Skeletal muscle tissue (tissue), 4 donors: ENCODE measurements around the gene RIOK3. TPM values are rescaled to one million over a fixed set of nuclear protein-coding genes. Genes with fewer than 3 reads are reported as not detected.

Experiments
- H3K27ac ChIP-seq: one replicate; pipeline ENCODE4 v1.7.0; 2013; ENCODE audit warnings: mild to moderate bottlenecking, low read depth, low read length, inconsistent platforms
- H3K27me3 ChIP-seq, 3 donors: one replicate each; pipeline ENCODE4 v1.7.0; 2013; ENCODE audit warnings: low read length in 3 of 3; ENCODE audit not compliant: control insufficient read depth in 3 of 3, insufficient read depth in 3 of 3
- H3K36me3 ChIP-seq, 3 donors: one replicate each; pipeline ENCODE4 v1.7.0; 2013; ENCODE audit warnings: low read length in 3 of 3; ENCODE audit not compliant: control insufficient read depth in 3 of 3, insufficient read depth in 3 of 3
- H3K4me1 ChIP-seq, 3 donors: one replicate each; pipeline ENCODE4 v1.7.0; 2013; ENCODE audit warnings: low read length in 3 of 3, mild to moderate bottlenecking in 3 of 3; ENCODE audit not compliant: control insufficient read depth in 3 of 3, insufficient read depth in 3 of 3
- H3K4me3 ChIP-seq, 3 donors: one replicate each; pipeline ENCODE4 v1.7.0; 2013; ENCODE audit warnings: low read length in 3 of 3
- H3K9ac ChIP-seq, 3 donors: one replicate each; pipeline ENCODE4 v1.7.0; 2013; ENCODE audit warnings: low read length in 3 of 3, mild to moderate bottlenecking in 3 of 3, moderate library complexity in 2 of 3, low read depth in 1 of 3
- H3K9me3 ChIP-seq, 3 donors: one replicate each; pipeline ENCODE4 v1.7.0; 2013; ENCODE audit warnings: low read length in 3 of 3; ENCODE audit not compliant: control insufficient read depth in 3 of 3
- total RNA-seq: library from RNA; depleted of rRNA; stranded (reverse); fragments of >200 nt; gene quantifications from one replicate; pipeline ENCODE4 v1.2.3, GENCODE V29; 2014
- donor health status: Osteomylitis.

Gene RIOK3
- total RNA-seq, 1 donor from 2014 or later, result 55.3 TPM

DNA sequence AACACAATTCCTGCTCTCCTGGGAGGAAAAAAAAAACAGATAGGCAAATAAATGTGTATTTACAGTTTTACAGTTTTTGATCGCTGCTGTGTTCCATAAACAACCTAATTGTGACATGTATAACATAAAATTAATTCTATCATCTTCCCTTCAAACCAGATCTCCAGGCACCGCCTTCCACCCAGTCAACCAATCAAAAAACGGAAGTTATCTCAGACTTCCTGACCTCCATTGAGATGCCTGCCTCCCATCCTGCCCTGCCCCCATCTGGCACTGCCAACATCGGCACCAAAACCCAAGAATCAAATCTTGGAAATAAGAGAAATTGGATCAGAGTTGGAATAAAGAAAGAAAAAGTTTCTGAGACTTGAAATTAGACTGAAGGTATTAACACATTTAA lies 3.1 kb upstream of the RIOK3 start:
- no peak overlapping the region for H3K27ac ChIP-seq
- H3K27me3 ChIP-seq, result no peaks in the 10 kb centered on the region
- H3K9me3 ChIP-seq, result no peaks in the 10 kb centered on the region
- H3K4me1 ChIP-seq, result peaks cover 10 to 17% (median 17%) of the 10 kb centered on the region in 3 donors
- no peak overlapping the region for H3K9ac ChIP-seq
- H3K36me3 ChIP-seq, result peaks cover 0 to 2% (median 0%) of the 10 kb centered on the region in 3 donors
- no peak overlapping the region for H3K4me3 ChIP-seq

DNA sequence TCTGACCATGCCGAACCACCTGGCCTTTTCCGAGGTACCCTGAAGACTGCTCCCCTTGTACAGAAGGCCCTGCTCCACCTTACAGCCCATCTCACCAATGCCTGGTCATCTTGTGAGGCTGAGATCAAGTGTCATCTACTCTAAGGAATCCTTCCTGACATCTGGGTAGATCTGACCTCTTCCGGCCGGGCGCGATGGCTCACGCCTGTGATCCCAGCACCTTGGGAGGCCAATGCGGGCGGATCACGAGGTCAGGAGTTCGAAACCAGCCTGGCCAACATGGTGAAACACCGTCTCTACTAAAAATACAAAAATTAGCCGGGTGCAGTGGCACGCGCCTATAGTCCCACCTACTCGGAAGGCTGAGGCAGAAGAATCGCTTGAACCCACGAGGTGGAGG lies 2.1 kb upstream of the RIOK3 start:
- Histone ChIP-seq H3K27ac (no peak overlapping the region), H3K4me1 (peaks cover 10 to 18% (median 17%) of the 10 kb centered on the region in 3 donors), H3K36me3 (peaks cover 0 to 2% (median 0%) of the 10 kb centered on the region in 3 donors), H3K9me3 (no peaks in the 10 kb centered on the region), H3K4me3 (no peak overlapping the region), H3K27me3 (no peaks in the 10 kb centered on the region), H3K9ac (no peak overlapping the region)

DNA sequence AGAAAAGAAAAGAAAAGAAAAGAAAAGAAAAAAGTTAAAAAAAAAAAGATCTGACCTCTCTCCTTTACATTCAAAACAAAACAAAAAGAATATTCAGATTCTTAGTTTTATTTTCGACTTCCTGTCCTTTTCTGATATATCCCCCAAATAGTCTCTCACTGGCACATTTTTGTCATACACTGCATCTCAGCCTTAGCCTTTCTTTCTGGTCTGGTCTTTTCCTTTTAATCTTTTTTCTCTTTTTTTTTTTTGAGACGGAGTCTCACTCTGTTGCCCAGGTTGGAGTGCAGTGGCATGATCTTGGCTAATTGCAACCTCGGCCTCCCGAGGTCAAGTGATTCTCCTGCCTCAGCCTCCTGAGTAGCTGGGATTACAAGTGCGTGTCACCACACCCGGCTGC lies 1.6 kb upstream of the RIOK3 start:
- Histone ChIP-seq H3K9ac (no peak overlapping the region), H3K4me1 (peaks cover 10 to 18% (median 17%) of the 10 kb centered on the region in 3 donors), H3K4me3 (no peak overlapping the region), H3K36me3 (peaks cover 0 to 2% (median 0%) of the 10 kb centered on the region in 3 donors), H3K27ac (no peak overlapping the region), H3K9me3 (no peaks in the 10 kb centered on the region), H3K27me3 (no peaks in the 10 kb centered on the region)

GRCh38 chr18:23452347-23452727 lies 750 bp upstream of the RIOK3 start:
- H3K9me3 ChIP-seq, result no peaks in the 10 kb centered on the region
- no peaks in the 10 kb centered on the region for H3K27me3 ChIP-seq
- H3K36me3 ChIP-seq, result peaks cover 0 to 2% (median 0%) of the 10 kb centered on the region in 3 donors
- peak overlapping the region; percentile 94 for H3K27ac ChIP-seq
- H3K9ac ChIP-seq, result peak overlapping the region; percentile 84 to 97 (median 86)
- peaks cover 10 to 18% (median 17%) of the 10 kb centered on the region in 3 donors for H3K4me1 ChIP-seq
- peak overlapping the region; percentile 97 to 100 (median 99) for H3K4me3 ChIP-seq

GRCh38 chr18:23453680-23454058 lies 582 bp downstream of the RIOK3 start:
- Histone ChIP-seq H3K36me3 (peaks cover 0 to 2% (median 0%) of the 10 kb centered on the region in 3 donors), H3K27ac (peak overlapping the region; percentile 94), H3K9me3 (no peaks in the 10 kb centered on the region), H3K4me3 (peak overlapping the region; percentile 97 to 100 (median 99)), H3K4me1 (peaks cover 14 to 28% (median 20%) of the 10 kb centered on the region in 3 donors), H3K27me3 (no peaks in the 10 kb centered on the region), H3K9ac (peak overlapping the region; percentile 97 to 98 (median 97))

DNA sequence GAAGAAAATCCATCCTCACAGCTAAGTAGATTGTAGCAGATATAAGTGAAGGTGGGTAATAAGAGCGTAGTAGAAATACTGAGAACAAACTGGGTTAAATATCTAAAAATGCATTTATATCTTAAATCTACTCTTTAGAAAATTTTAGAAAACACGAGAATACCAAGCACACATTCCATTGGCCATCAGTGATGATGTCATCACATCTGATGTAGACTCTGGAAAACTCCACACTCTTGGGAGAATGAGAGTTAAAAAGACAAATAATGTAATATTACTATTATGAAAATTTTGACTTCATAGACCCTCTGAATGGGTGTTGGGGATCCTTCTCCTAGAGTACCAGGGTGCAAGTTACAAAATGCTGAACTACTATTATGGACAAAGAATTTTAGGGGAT lies 3.7 kb downstream of the RIOK3 start:
- H3K9me3 ChIP-seq, result no peaks in the 10 kb centered on the region
- peaks cover 28 to 41% (median 38%) of the 10 kb centered on the region in 3 donors for H3K4me1 ChIP-seq

GRCh38 chr18:23458830-23459529 lies 5.9 kb downstream of the RIOK3 start:
- H3K36me3 ChIP-seq, result peaks cover 4 to 16% (median 9%) of the 10 kb centered on the region in 3 donors
- H3K27ac ChIP-seq, result no peak overlapping the region
- no peaks in the 10 kb centered on the region for H3K9me3 ChIP-seq
- no peak overlapping the region for H3K4me3 ChIP-seq
- H3K9ac ChIP-seq, result peak overlapping the region in 1 of 3 donors; percentile 17
- peaks cover 26 to 31% (median 29%) of the 10 kb centered on the region in 3 donors for H3K4me1 ChIP-seq
- no peaks in the 10 kb centered on the region for H3K27me3 ChIP-seq

More for the DNA sequence above, 3.7 kb downstream of the RIOK3 start:
- peaks cover 0 to 2% (median 0%) of the 10 kb centered on the region in 3 donors for H3K36me3 ChIP-seq
- no peak overlapping the region for H3K9ac ChIP-seq
- no peak overlapping the region for H3K4me3 ChIP-seq
- H3K27ac ChIP-seq, result no peak overlapping the region
- no peaks in the 10 kb centered on the region for H3K27me3 ChIP-seq

DNA sequence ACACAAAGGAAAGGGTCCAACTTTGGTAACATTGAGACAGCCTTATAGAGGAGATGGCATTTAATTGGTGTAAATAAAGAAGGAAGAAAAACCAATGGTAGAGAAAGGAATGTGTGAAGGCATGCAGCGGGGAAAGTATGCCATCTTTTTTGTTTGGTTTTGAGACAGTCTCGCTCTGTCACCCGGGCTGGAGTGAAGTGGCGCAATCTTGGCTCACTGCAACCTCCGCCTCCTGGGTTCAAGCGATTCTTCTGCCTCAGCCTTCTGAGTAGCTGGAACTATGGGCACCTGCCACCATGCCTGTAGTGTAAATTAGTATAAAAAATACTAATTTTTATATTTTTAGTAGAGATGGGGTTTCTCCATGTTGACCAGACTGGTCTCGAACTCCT lies 6.4 kb downstream of the RIOK3 start:
- Histone ChIP-seq H3K4me3 (no peak overlapping the region), H3K9me3 (no peaks in the 10 kb centered on the region), H3K27ac (no peak overlapping the region), H3K36me3 (peaks cover 4 to 21% (median 11%) of the 10 kb centered on the region in 3 donors), H3K9ac (no peak overlapping the region), H3K27me3 (no peaks in the 10 kb centered on the region), H3K4me1 (peaks cover 21 to 26% (median 24%) of the 10 kb centered on the region in 3 donors)

GRCh38 chr18:23460285-23461273 lies 7.5 kb downstream of the RIOK3 start:
- no peak overlapping the region for H3K9ac ChIP-seq
- H3K4me1 ChIP-seq, result peaks cover 18 to 24% (median 20%) of the 10 kb centered on the region in 3 donors
- H3K4me3 ChIP-seq, result no peak overlapping the region
- H3K9me3 ChIP-seq, result no peaks in the 10 kb centered on the region
- peaks cover 6 to 21% (median 16%) of the 10 kb centered on the region in 3 donors for H3K36me3 ChIP-seq
- no peaks in the 10 kb centered on the region for H3K27me3 ChIP-seq
- H3K27ac ChIP-seq, result no peak overlapping the region
